A549 (cell line): ENCODE data around the gene CALN1. TPM values are rescaled to one million over a fixed set of nuclear protein-coding genes. Genes with fewer than 3 reads are reported as not detected.

Experiments used
- ATAC-seq, 2 experiments: fragments of 200-7000 bp in 1 of 2; fragments of >200 bp in 1 of 2; cut with Nextera tagmentation in 1 of 2; cut with Tn5 transposase in 1 of 2; 3 replicates each; pipeline versions ENCODE4 v1.8.0 to v1.9.1; 2018 to 2020; ENCODE audit warnings: mild to moderate bottlenecking in 1 of 2, moderate library complexity in 1 of 2
- CTCF ChIA-PET: fragments of 300-600 bp; sonication (Branson Sonifier 250); formaldehyde crosslinking; extraction: SDS; loops from one replicate; lab custom pipeline; 2021; ENCODE audit warnings: antibody characterized with exemption, inconsistent platforms; lab: Yijun Ruan, JAX
- POLR2A ChIA-PET: fragments of 350-600 bp; formaldehyde crosslinking; extraction: SDS; loops from one replicate; lab custom pipeline; 2021; ENCODE audit warnings: antibody characterized with exemption, inconsistent platforms; lab: Yijun Ruan, JAX
- DNase-seq, 2 experiments: peaks; one replicate each; pipeline versions ENCODE4 v3.0.0 to v3.0.0-alpha.2; 2011 to 2016; ENCODE audit warnings: low read depth in 1 of 2, low spot score in 1 of 2
- FAIRE-seq: peaks from 2 replicates; lab custom pipeline; 2011; peaks lifted over from hg19 to GRCh38; lab: Jason Lieb, UNC
- H3K27ac ChIP-seq, 2 experiments: fragments of >200 bp; sonication (Bioruptor Twin); formaldehyde crosslinking; 3 replicates each; pipeline ENCODE4 v1.5.1; 2016 to 2017
- H3K4me1 ChIP-seq: fragments of >200 bp; sonication (Bioruptor Twin); formaldehyde crosslinking; 3 replicates; pipeline ENCODE4 v1.6.1; 2016
- H3K4me2 ChIP-seq: fragments of >200 bp; sonication (Bioruptor Twin); formaldehyde crosslinking; 3 replicates; pipeline ENCODE4 v1.6.1; 2016
- H3K4me3 ChIP-seq: fragments of >200 bp; sonication (Bioruptor Twin); formaldehyde crosslinking; 3 replicates; pipeline ENCODE4 v1.5.1; 2016
- H3K9me3 ChIP-seq: fragments of >200 bp; sonication (Bioruptor Twin); formaldehyde crosslinking; 3 replicates; pipeline ENCODE4 v1.6.1; 2016
- BHLHE40 ChIP-seq: IDR thresholded peaks from 2 replicates; pipeline ENCODE4 v1.6.1; 2012; ENCODE audit warnings: low read depth, low read length, inconsistent platforms
- CBX2 ChIP-seq: fragments of 200-600 bp; sonication (generic); IDR thresholded peaks from 2 replicates; pipeline ENCODE4 v1.6.1; 2016; ENCODE audit warnings: low read depth, mild to moderate bottlenecking, borderline replicate concordance
- CEBPB ChIP-seq, 2 experiments: fragments of >200 bp in 1 of 2; sonication (Bioruptor Twin) in 1 of 2; formaldehyde crosslinking in 1 of 2; IDR thresholded peaks; 2 replicates each; pipeline ENCODE4 v1.6.1; 2012 to 2016
- CHD2 ChIP-seq: fragments of 150-350 bp; IDR thresholded peaks from 2 replicates; pipeline ENCODE4 v1.6.1; 2014; ENCODE audit warnings: low read length; ENCODE audit not compliant: partially characterized antibody
- E2F6 ChIP-seq: IDR thresholded peaks from 2 replicates; pipeline ENCODE4 v1.6.1; 2012; ENCODE audit warnings: low read depth, borderline replicate concordance
- EHF ChIP-seq: fragments of 250-450 bp; sonication (Bioruptor Pico); IDR thresholded peaks from 2 replicates; pipeline ENCODE4 v1.5.0; 2020; ENCODE audit warnings: mild to moderate bottlenecking
- ELK1 ChIP-seq: fragments of 150-350 bp; IDR thresholded peaks from 2 replicates; pipeline ENCODE4 v1.6.1; 2014; ENCODE audit warnings: low read depth, mild to moderate bottlenecking, low read length
- EP300 ChIP-seq, 2 experiments: fragments of >200 bp; sonication (Bioruptor Twin); formaldehyde crosslinking; IDR thresholded peaks; 2 replicates in 1 of 2; 3 replicates in 1 of 2; pipeline ENCODE4 v1.6.1; 2016 to 2017
- ESRRA ChIP-seq: fragments of 150-350 bp; IDR thresholded peaks from 2 replicates; pipeline ENCODE4 v1.6.1; 2014; ENCODE audit warnings: mild to moderate bottlenecking, low read length, borderline replicate concordance
- FOSB ChIP-seq: fragments of 250-450 bp; sonication (Bioruptor Pico); IDR thresholded peaks from 2 replicates; pipeline ENCODE4 v1.5.0; 2020; ENCODE audit warnings: mild to moderate bottlenecking, moderate library complexity
- HMGXB4 ChIP-seq: fragments of 250-450 bp; sonication (Bioruptor Pico); IDR thresholded peaks from 2 replicates; pipeline ENCODE4 v1.5.0; 2021; ENCODE audit warnings: mild to moderate bottlenecking, moderate library complexity, borderline replicate concordance
- HOXB13 ChIP-seq: fragments of 250-450 bp; sonication (Bioruptor Pico); IDR thresholded peaks from 2 replicates; pipeline ENCODE4 v1.5.0; 2020; ENCODE audit warnings: low read depth, mild to moderate bottlenecking, moderate library complexity
- HOXB5 ChIP-seq: fragments of 250-450 bp; sonication (Bioruptor Pico); IDR thresholded peaks from 2 replicates; pipeline ENCODE4 v1.5.0; 2020; ENCODE audit warnings: mild to moderate bottlenecking, moderate library complexity
- JUN ChIP-seq, 2 experiments: fragments of >200 bp; sonication (Bioruptor Twin); formaldehyde crosslinking; IDR thresholded peaks; 2 replicates in 1 of 2; 3 replicates in 1 of 2; pipeline ENCODE4 v1.6.1; 2016 to 2017
- JUNB ChIP-seq: fragments of >200 bp; sonication (Bioruptor Twin); formaldehyde crosslinking; IDR thresholded peaks from 2 replicates; pipeline ENCODE4 v1.6.1; 2016
- MAFK ChIP-seq: fragments of 450-650 bp; IDR thresholded peaks from 2 replicates; pipeline ENCODE4 v1.6.1; 2014; ENCODE audit not compliant: partially characterized antibody
- MYC ChIP-seq: IDR thresholded peaks from 2 replicates; pipeline ENCODE4 v1.6.1; 2012; ENCODE audit warnings: mild to moderate bottlenecking, inconsistent platforms, low read length, improper control_type of control experiment, borderline replicate concordance
- NFE2L2 ChIP-seq: fragments of 150-350 bp; conservative IDR thresholded peaks from 2 replicates; pipeline ENCODE4 v1.6.1; 2014; ENCODE audit warnings: low read length
- NPAS2 ChIP-seq: fragments of 250-450 bp; sonication (Bioruptor Pico); IDR thresholded peaks from 2 replicates; pipeline ENCODE4 v1.8.0; 2022; ENCODE audit warnings: mild to moderate bottlenecking, moderate library complexity, borderline replicate concordance
- NR3C1 ChIP-seq: fragments of >200 bp; sonication (Bioruptor Twin); formaldehyde crosslinking; IDR thresholded peaks from 3 replicates; pipeline ENCODE4 v1.6.1; 2017
- PHF8 ChIP-seq: fragments of 200-600 bp; sonication (generic); IDR thresholded peaks from 2 replicates; pipeline ENCODE4 v1.6.1; 2016; ENCODE audit warnings: low read depth, mild to moderate bottlenecking, antibody characterized with exemption, moderate library complexity, borderline replicate concordance
- POLR2A ChIP-seq: IDR thresholded peaks from 2 replicates; pipeline ENCODE4 v1.6.1; 2012; ENCODE audit warnings: mild to moderate bottlenecking, low read length
- RAD21 ChIP-seq, 2 experiments: fragments of >200 bp in 1 of 2; sonication (Bioruptor Twin) in 1 of 2; formaldehyde crosslinking in 1 of 2; IDR thresholded peaks in 1 of 2; conservative IDR thresholded peaks in 1 of 2; 2 replicates in 1 of 2; 3 replicates in 1 of 2; pipeline ENCODE4 v1.6.1; 2012 to 2018; ENCODE audit warnings: inconsistent platforms in 1 of 2
- RCOR1 ChIP-seq: fragments of 150-350 bp; IDR thresholded peaks from 2 replicates; pipeline ENCODE4 v1.6.1; 2014; ENCODE audit warnings: antibody characterized with exemption, low read length, low read depth
- TFCP2L1 ChIP-seq: fragments of 250-450 bp; sonication (Bioruptor Pico); IDR thresholded peaks from 2 replicates; pipeline ENCODE4 v1.5.0; 2021; ENCODE audit warnings: mild to moderate bottlenecking
- ZFP36 ChIP-seq: fragments of 450-650 bp; IDR thresholded peaks from 2 replicates; pipeline ENCODE4 v1.6.1; 2014; ENCODE audit warnings: borderline replicate concordance; ENCODE audit not compliant: partially characterized antibody
- WGBS: methylation state at CpG from one replicate; pipeline ENCODE4 v1.1.6; 2017; ENCODE audit errors: missing lambda C conversion rate; 5-methylcytosine and 5-hydroxymethylcytosine counted together
- polyA plus RNA-seq, 4 experiments: library from polyadenylated mRNA; depleted of rRNA in 3 of 4; stranded (reverse); fragments of >200 nt; fragmentation: RNase III in 1 of 4; extraction: RNeasy Plus Mini Kit Qiagen cat#74134 plus additional on column Dnase treatment in 1 of 4; gene quantifications; 2 replicates in 3 of 4; 3 replicates in 1 of 4; pipeline ENCODE4 v1.2.3, GENCODE V29; 2011 to 2017

The CALN1 gene
- polyA plus RNA-seq, 2 of the 4 experiments (the other 2 are of a cell fraction) = not detected

GRCh38 chr7:72243329-72243728 lies 168.8 kb downstream of the CALN1 start:
- CTCF ChIA-PET = no interaction called here
- Histone ChIP-seq H3K27ac (no peak overlapping the region), H3K9me3 (no peaks in the 10 kb centered on the region; the same call in 2 of the 3 replicates), H3K4me1 (no peaks in the 10 kb centered on the region), H3K4me3 (no peak overlapping the region), H3K4me2 (no peak overlapping the region)
- POLR2A ChIA-PET = no interaction called here
- no peak for ATAC-seq
- DNase-seq = no peak
- TF ChIP-seq RCOR1 (no peak), MAFK (peak; percentile 19)
- FAIRE-seq = no peak
- WGBS = 11% methylated on average over 6 of the region's 6 CpGs

GRCh38 chr7:72235351-72235750 lies 176.8 kb downstream of the CALN1 start:
- TF ChIP-seq HOXB13 (CRISPR knock-in tag) (no peak), MYC (no peak), PHF8 (no peak), NPAS2 (CRISPR knock-in tag) (no peak), CBX2 (no peak), TFCP2L1 (CRISPR knock-in tag) (no peak), HOXB5 (CRISPR knock-in tag) (no peak), JUNB (no peak), JUN (IDR thresholded peaks at IDR 0.05) (no peak), MAFK (no peak), ZFP36 (no peak), CHD2 (no peak), BHLHE40 (no peak), EHF (CRISPR knock-in tag) (no peak), CEBPB (IDR thresholded peaks at IDR 0.05) (no peak), FOSB (CRISPR knock-in tag) (no peak), E2F6 (no peak), EP300 (IDR thresholded peaks at IDR 0.05) (no peak), ESRRA (no peak)
- 24% methylated on average over 5 of the region's 5 CpGs for WGBS
- DNase-seq = no peak
- H3K4me3 ChIP-seq = no peak overlapping the region
- H3K4me1 ChIP-seq = no peaks in the 10 kb centered on the region
- no peak overlapping the region for H3K27ac ChIP-seq
- no peak for ATAC-seq
- H3K9me3 ChIP-seq = no peaks in the 10 kb centered on the region
- no peak overlapping the region for H3K4me2 ChIP-seq
- ChIA-PET CTCF (no interaction called here), POLR2A (no interaction called here)
- FAIRE-seq = no peak

- H3K27ac ChIP-seq = no peak overlapping the region
- FAIRE-seq = no peak
- no peak for ATAC-seq
- H3K4me1 ChIP-seq = no peaks in the 10 kb centered on the region
- no peak overlapping the region for H3K4me3 ChIP-seq
- H3K4me2 ChIP-seq = no peak overlapping the region
- POLR2A ChIA-PET = no interaction called here
- H3K9me3 ChIP-seq = no peaks in the 10 kb centered on the region
- CTCF ChIA-PET = no interaction called here
- no peak for DNase-seq
- WGBS = 11% methylated on average over 3 of the region's 3 CpGs
- TF ChIP-seq NR3C1 (no peak), CEBPB (IDR thresholded peaks at IDR 0.05) (no peak), RCOR1 (no peak), HMGXB4 (CRISPR knock-in tag) (no peak), NFE2L2 (no peak), POLR2A (no peak), ELK1 (no peak), RAD21 (conservative IDR thresholded peaks at IDR 0.05 in 1 of 2, IDR thresholded peaks at IDR 0.05 in 1 of 2) (no peak)
- TF ChIP-seq, all 56 proteins: peak for 0
Observed at GRCh38 chr7:72234086-72234485, 178.1 kb downstream of the CALN1 start.
